Neural crest cell (in vitro differentiated cells): Measurements from ENCODE around the gene CLMP. TPM values are rescaled to one million over a fixed set of nuclear protein-coding genes. Genes with fewer than 3 reads are reported as not detected.

Experiments used
- DNase-seq: peaks from one replicate; pipeline ENCODE4 v3.0.0; 2021; ENCODE audit warnings: low read depth, mixed read lengths, low spot score
- H3K27ac Mint-ChIP-seq: one replicate; pipeline ENCODE4 v1.8.0; 2021; ENCODE audit warnings: mild to moderate bottlenecking, mixed read lengths; ENCODE audit not compliant: unreplicated experiment
- H3K27me3 Mint-ChIP-seq: 2 replicates; pipeline ENCODE4 v1.8.0; 2021; ENCODE audit warnings: low read depth, mild to moderate bottlenecking, mixed read lengths
- H3K36me3 Mint-ChIP-seq: 2 replicates; pipeline ENCODE4 v1.8.0; 2021; ENCODE audit warnings: low read depth, mild to moderate bottlenecking, mixed read lengths
- H3K4me1 Mint-ChIP-seq: 2 replicates; pipeline ENCODE4 v1.8.0; 2021; ENCODE audit warnings: mixed read lengths
- H3K4me3 Mint-ChIP-seq: one replicate; pipeline ENCODE4 v1.8.0; 2021; ENCODE audit warnings: mild to moderate bottlenecking, mixed read lengths
- H3K9me3 Mint-ChIP-seq: 2 replicates; pipeline ENCODE4 v1.8.0; 2021; ENCODE audit warnings: mixed read lengths
- total RNA-seq: library from RNA; stranded (reverse); gene quantifications from 2 replicates; pipeline ENCODE4 v1.2.1, GENCODE V29; 2021
- TF ChIP-seq, protein P1 (sequence below): fragments of 200-600 bp; sonication (generic); conservative IDR thresholded peaks from 2 replicates; pipeline ENCODE4 v1.5.0; 2021; ENCODE audit warnings: antibody characterized with exemption, mild to moderate bottlenecking

CLMP gene
- total RNA-seq, 1 donor from 2014 or later = 4.3 TPM

DNA sequence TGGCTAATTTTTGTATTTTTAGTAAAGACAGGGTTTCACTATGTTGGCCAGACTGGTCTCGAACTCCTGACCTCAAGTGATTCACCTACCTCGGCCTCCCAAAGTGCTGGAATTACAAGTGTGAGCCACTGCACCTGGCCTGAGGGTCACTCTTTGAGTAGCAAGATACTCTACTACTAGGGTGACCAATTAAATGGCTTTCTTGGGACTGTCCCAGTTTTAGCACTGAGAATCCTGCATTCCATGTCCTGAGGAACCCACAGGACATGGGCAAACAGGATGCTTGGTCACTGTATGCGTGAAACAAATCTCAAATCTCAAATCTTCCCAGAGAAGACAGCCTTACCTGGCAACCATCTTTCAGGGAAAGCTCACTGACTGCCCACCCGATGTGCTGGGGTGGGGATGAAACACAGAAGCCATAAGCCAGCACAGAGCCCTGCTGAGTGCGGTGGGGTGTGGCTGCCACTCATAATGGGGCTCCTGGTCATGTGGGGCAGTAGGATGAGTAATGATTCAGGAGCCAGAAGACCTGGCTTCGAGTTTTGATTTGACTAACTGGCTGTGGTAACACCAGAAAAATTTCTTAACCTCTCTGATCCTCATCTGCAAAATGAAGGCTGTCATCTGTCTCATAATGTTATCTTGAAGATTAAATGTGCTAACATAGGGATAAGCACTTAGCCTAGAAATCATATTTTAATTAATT lies 11.5 kb downstream of the CLMP start:
- DNase-seq = no peak
- H3K9me3 Mint-ChIP-seq = no peaks in the 10 kb centered on the region
- no peak overlapping the region for H3K27ac Mint-ChIP-seq
- no peaks in the 10 kb centered on the region for H3K36me3 Mint-ChIP-seq
- H3K4me1 Mint-ChIP-seq = peaks cover 41% of the 10 kb centered on the region
- TF ChIP-seq, protein P1, sequence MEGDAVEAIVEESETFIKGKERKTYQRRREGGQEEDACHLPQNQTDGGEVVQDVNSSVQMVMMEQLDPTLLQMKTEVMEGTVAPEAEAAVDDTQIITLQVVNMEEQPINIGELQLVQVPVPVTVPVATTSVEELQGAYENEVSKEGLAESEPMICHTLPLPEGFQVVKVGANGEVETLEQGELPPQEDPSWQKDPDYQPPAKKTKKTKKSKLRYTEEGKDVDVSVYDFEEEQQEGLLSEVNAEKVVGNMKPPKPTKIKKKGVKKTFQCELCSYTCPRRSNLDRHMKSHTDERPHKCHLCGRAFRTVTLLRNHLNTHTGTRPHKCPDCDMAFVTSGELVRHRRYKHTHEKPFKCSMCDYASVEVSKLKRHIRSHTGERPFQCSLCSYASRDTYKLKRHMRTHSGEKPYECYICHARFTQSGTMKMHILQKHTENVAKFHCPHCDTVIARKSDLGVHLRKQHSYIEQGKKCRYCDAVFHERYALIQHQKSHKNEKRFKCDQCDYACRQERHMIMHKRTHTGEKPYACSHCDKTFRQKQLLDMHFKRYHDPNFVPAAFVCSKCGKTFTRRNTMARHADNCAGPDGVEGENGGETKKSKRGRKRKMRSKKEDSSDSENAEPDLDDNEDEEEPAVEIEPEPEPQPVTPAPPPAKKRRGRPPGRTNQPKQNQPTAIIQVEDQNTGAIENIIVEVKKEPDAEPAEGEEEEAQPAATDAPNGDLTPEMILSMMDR = no peak
- no peak overlapping the region for H3K4me3 Mint-ChIP-seq
- H3K27me3 Mint-ChIP-seq = peaks cover 5% of the 10 kb centered on the region

DNA sequence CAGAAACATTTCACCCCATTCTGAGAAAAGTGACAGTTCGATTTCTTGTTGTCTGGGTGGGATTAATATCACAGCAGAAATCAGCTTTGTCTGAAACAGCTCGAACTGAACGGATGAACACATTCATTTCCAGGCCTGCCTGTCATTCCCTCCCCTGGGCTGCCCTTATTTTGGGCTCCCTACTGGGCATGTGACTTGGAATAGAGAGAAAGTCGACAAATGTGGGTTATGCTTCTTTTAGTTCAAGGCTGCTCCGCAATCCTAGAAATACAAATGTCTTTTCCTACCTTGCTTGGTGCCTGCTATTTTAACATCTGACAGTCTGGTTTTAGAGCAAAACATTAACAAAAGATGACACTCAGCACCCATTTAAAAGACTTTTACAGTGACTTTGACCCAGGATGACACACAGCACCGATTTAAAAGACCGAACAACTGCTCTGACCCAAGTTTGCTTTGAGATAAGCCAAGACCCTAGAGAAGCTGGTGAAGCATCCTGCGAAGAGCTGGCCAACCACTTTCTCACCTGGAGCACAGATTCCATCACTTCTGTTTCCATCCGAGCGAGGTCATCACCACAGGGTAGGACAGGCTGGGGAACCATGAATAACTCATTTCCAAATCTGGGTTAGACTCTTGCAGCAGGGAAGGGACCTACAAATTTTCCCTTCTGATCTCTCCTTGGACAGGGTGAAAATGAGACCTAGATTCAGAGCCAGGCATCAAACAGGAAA lies 13.1 kb downstream of the CLMP start:
- Mint-ChIP-seq H3K36me3 (no peaks in the 10 kb centered on the region), H3K4me3 (no peak overlapping the region), H3K9me3 (no peaks in the 10 kb centered on the region), H3K4me1 (peaks cover 25% of the 10 kb centered on the region), H3K27ac (no peak overlapping the region), H3K27me3 (peaks cover 5% of the 10 kb centered on the region)
- no peak for DNase-seq
- TF ChIP-seq, protein P1 = no peak

DNA sequence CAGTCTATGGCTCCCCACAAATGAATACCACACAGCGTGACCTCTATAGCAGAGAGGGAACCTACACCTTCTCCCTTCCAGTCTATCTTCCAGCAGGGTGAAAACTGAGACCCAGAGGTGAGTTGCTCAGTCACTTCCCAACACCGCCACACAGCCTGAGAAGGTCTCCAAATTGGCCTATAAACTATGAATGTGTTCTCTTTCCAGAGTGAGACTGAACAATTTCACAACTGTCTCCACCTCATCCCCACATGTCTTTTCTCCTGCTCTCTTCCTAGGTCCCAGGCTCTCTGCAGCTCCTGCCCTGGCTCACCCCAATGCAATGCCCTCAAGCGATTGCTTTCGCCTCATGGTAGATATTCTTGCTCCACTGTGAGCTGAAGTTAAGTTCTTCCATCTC lies 14.0 kb downstream of the CLMP start:
- H3K4me3 Mint-ChIP-seq = no peak overlapping the region
- peaks cover 5% of the 10 kb centered on the region for H3K27me3 Mint-ChIP-seq
- TF ChIP-seq, protein P1 = no peak
- no peaks in the 10 kb centered on the region for H3K9me3 Mint-ChIP-seq
- DNase-seq = no peak
- no peaks in the 10 kb centered on the region for H3K36me3 Mint-ChIP-seq
- no peak overlapping the region for H3K27ac Mint-ChIP-seq
- peaks cover 25% of the 10 kb centered on the region for H3K4me1 Mint-ChIP-seq

DNA sequence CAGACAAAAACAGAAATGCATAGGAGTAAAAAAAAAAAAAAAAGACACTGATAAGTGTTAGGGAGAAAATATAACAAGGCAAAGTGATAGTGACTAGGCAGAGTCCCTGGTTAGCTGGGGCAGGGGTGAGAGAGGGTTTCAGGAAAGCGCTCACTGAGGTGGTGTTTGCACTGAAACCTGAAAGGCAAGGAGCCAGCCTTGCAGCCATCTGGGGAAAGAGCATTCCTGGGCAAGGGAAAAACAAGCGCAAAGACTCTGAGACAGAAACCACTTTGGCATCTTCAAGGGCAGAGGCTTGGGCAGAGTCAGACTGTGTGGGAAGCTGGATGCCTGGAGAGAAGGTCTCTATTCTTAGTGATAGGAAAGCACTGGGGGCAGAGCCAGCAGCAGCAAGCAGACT lies 14.5 kb downstream of the CLMP start:
- Mint-ChIP-seq H3K27me3 (peaks cover 5% of the 10 kb centered on the region), H3K9me3 (no peaks in the 10 kb centered on the region), H3K4me3 (no peak overlapping the region), H3K27ac (no peak overlapping the region), H3K4me1 (peaks cover 25% of the 10 kb centered on the region), H3K36me3 (no peaks in the 10 kb centered on the region)
- DNase-seq = no peak
- TF ChIP-seq, protein P1 = no peak

DNA sequence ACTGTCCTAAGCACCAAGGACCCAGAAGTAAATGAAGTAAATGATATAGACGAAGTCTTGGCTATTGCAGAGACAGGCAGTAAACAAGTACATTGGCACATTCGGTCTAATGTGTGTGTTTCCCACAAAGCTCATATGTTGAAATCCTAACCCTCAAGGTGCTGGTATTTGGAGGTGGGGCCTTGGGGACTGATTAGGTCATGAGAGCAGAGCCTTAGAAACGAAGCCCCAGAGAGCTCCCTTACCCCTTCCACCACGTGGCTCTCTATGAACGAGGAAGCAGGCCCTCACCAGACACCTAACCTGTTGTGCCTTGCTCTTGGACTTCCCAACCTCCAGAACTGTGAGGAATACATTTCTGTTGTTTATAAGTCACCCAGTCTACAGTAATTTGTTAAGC lies 14.9 kb downstream of the CLMP start:
- H3K27ac Mint-ChIP-seq = no peak overlapping the region
- no peak overlapping the region for H3K4me3 Mint-ChIP-seq
- H3K36me3 Mint-ChIP-seq = no peaks in the 10 kb centered on the region
- peaks cover 23% of the 10 kb centered on the region for H3K4me1 Mint-ChIP-seq
- no peaks in the 10 kb centered on the region for H3K9me3 Mint-ChIP-seq
- DNase-seq = no peak
- TF ChIP-seq, protein P1 = no peak
- peaks cover 5% of the 10 kb centered on the region for H3K27me3 Mint-ChIP-seq
